HepG2 (cell line): ENCODE data around the gene BLOC1S1. TPM values are rescaled to one million over a fixed set of nuclear protein-coding genes. Genes with fewer than 3 reads are reported as not detected.

ENCODE experiments used
- BRD4 ChIP-seq: sonication (generic); formaldehyde crosslinking; IDR thresholded peaks from 2 replicates; pipeline ENCODE4 v1.4.0; 2020; ENCODE audit warnings: missing genetic modification reagents
- GLMP ChIP-seq: sonication (generic); formaldehyde crosslinking; IDR thresholded peaks from 2 replicates; pipeline ENCODE4 v1.9.0; 2021; ENCODE audit warnings: missing genetic modification reagents, mild to moderate bottlenecking, borderline replicate concordance
- HNRNPLL ChIP-seq: fragments of 200-400 bp; formaldehyde crosslinking; IDR thresholded peaks from 2 replicates; pipeline ENCODE4 v1.6.1; 2017; ENCODE audit warnings: mild to moderate bottlenecking, low read depth, low read length; ENCODE audit not compliant: poor library complexity, severe bottlenecking
- ISX ChIP-seq: sonication (generic); formaldehyde crosslinking; conservative IDR thresholded peaks from 2 replicates; pipeline ENCODE4 v1.5.0; 2020; ENCODE audit warnings: missing genetic modification reagents
- MAF1 ChIP-seq: sonication (generic); formaldehyde crosslinking; IDR thresholded peaks from 2 replicates; pipeline ENCODE4 v1.5.0; 2020; ENCODE audit warnings: missing genetic modification reagents, borderline replicate concordance
- NR1H2 ChIP-seq: sonication (generic); formaldehyde crosslinking; IDR thresholded peaks from 2 replicates; pipeline ENCODE4 v1.8.1; 2022; ENCODE audit warnings: low read depth, missing genetic modification reagents, borderline replicate concordance
- PATZ1 ChIP-seq: sonication (generic); formaldehyde crosslinking; IDR thresholded peaks from 2 replicates; pipeline ENCODE4 v1.4.0; 2020; ENCODE audit warnings: missing genetic modification reagents
- RBM22 ChIP-seq: fragments of 200-400 bp; formaldehyde crosslinking; optimal IDR thresholded peaks from 2 replicates; pipeline ENCODE3; 2017; ENCODE audit warnings: mild to moderate bottlenecking, low read length, moderate library complexity
- STAG1 ChIP-seq: sonication (generic); formaldehyde crosslinking; IDR thresholded peaks from 2 replicates; pipeline ENCODE4 v1.4.0; 2020; ENCODE audit warnings: missing genetic modification reagents
- TARDBP ChIP-seq: sonication (generic); formaldehyde crosslinking; IDR thresholded peaks from 2 replicates; pipeline ENCODE4 v1.8.0; 2022; ENCODE audit warnings: mild to moderate bottlenecking, missing genetic modification reagents
- XBP1 ChIP-seq: sonication (generic); formaldehyde crosslinking; IDR thresholded peaks from 2 replicates; pipeline ENCODE4 v1.5.0; 2020; ENCODE audit warnings: missing genetic modification reagents
- YY1 ChIP-seq: IDR thresholded peaks from 2 replicates; pipeline ENCODE4 v1.6.1; 2011; ENCODE audit warnings: low read length, low read depth, moderate library complexity, mild to moderate bottlenecking; ENCODE audit not compliant: insufficient read depth, insufficient replicate concordance
- ZFP36 ChIP-seq: fragments of 150-350 bp; IDR thresholded peaks from 2 replicates; pipeline ENCODE4 v1.6.1; 2018; ENCODE audit warnings: borderline replicate concordance, low read length, low read depth; ENCODE audit not compliant: partially characterized antibody
- ZNF230 ChIP-seq: sonication (generic); formaldehyde crosslinking; IDR thresholded peaks from 2 replicates; pipeline ENCODE4 v1.4.0; 2020; ENCODE audit warnings: mild to moderate bottlenecking, missing genetic modification reagents
- ZNF331 ChIP-seq: sonication (generic); formaldehyde crosslinking; IDR thresholded peaks from 2 replicates; pipeline ENCODE4 v1.4.0; 2020; ENCODE audit warnings: missing genetic modification reagents
- ZNF605 ChIP-seq: sonication (generic); formaldehyde crosslinking; IDR thresholded peaks from 2 replicates; pipeline ENCODE4 v1.8.0; 2022; ENCODE audit warnings: mild to moderate bottlenecking, missing genetic modification reagents
- ZNF687 ChIP-seq: sonication (generic); formaldehyde crosslinking; IDR thresholded peaks from 2 replicates; pipeline ENCODE4 v1.5.1; 2020; ENCODE audit warnings: mild to moderate bottlenecking, missing genetic modification reagents, moderate library complexity
- polyA plus RNA-seq, 8 experiments: library from polyadenylated mRNA; depleted of rRNA in 3 of 8; stranded (reverse) in 7 of 8; unstranded in 1 of 8; fragments of >200 nt; fragmentation: Illumina TruSeq in 4 of 8; extraction: Trizol in 4 of 8; gene quantifications; 2 replicates each; pipeline versions ENCODE4 v1.2.1 to v1.2.3, GENCODE V29; 2011 to 2016; ENCODE audit warnings: low read depth in 4 of 8, missing spikeins in 1 of 8, mixed read lengths in 1 of 8; ENCODE audit not compliant: insufficient read depth in 1 of 8
- total RNA-seq, 5 experiments: library from RNA; depleted of rRNA; stranded (reverse); fragments of >200 nt; fragmentation: Illumina TruSeq; extraction: Trizol; gene quantifications; 2 replicates each; pipeline ENCODE4 v1.2.3, GENCODE V29; 2016; ENCODE audit warnings: low read depth in 1 of 5
- TF ChIP-seq, protein P1 (sequence below): sonication (generic); formaldehyde crosslinking; IDR thresholded peaks from 2 replicates; pipeline ENCODE4 v1.4.0; 2020; ENCODE audit warnings: missing genetic modification reagents, borderline replicate concordance

BLOC1S1 gene
- total and polyA plus RNA-seq, 2 of the 13 experiments (the other 11 are each of a cell fraction or from before 2014, with no cell fraction given) = 55.1 to 95.3 TPM

DNA sequence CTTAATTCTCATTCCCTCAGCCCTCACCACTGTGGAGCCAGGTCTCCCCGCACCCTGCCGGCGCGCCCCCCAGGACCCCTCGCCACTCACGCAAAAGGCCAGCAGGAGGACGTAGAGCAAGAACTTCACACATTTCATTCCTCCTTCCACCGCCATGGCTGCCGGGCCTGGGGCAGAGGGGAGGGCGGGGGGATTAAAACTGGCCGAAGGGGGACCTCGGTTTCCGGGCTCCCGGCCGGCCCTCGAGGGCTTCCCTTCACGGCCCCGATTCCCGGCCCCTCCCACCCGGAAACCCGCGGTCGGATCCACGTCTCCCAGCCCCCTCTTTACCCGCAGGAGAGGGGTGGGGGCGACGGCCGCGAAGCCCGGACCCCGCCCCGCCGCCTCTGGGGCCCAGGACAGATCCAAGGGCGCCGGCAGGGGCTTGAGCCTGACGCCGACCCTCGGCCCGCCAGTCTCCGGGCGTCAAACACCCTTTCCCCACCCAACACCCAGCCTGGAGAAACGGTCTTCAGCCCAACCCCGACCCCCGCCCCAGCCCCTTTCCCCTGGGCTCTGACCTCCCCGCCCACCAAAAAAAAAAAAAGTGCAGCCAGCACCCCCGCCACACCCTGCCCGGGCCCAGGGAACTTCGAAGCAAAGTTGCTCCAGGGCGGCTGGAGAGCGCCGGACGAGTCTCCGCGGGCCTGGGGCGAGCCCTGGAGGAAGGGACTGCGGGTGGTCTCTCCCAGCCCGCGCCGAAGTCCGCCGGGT, 12.5 kb downstream of the BLOC1S1 start (continued):
- TF ChIP-seq, protein P1, sequence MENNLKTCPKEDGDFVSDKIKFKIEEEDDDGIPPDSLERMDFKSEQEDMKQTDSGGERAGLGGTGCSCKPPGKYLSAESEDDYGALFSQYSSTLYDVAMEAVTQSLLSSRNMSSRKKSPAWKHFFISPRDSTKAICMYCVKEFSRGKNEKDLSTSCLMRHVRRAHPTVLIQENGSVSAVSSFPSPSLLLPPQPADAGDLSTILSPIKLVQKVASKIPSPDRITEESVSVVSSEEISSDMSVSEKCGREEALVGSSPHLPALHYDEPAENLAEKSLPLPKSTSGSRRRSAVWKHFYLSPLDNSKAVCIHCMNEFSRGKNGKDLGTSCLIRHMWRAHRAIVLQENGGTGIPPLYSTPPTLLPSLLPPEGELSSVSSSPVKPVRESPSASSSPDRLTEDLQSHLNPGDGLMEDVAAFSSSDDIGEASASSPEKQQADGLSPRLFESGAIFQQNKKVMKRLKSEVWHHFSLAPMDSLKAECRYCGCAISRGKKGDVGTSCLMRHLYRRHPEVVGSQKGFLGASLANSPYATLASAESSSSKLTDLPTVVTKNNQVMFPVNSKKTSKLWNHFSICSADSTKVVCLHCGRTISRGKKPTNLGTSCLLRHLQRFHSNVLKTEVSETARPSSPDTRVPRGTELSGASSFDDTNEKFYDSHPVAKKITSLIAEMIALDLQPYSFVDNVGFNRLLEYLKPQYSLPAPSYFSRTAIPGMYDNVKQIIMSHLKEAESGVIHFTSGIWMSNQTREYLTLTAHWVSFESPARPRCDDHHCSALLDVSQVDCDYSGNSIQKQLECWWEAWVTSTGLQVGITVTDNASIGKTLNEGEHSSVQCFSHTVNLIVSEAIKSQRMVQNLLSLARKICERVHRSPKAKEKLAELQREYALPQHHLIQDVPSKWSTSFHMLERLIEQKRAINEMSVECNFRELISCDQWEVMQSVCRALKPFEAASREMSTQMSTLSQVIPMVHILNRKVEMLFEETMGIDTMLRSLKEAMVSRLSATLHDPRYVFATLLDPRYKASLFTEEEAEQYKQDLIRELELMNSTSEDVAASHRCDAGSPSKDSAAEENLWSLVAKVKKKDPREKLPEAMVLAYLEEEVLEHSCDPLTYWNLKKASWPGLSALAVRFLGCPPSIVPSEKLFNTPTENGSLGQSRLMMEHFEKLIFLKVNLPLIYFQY (CRISPR knock-in tag) = no peak
- no peak for TF ChIP-seq ISX (CRISPR knock-in tag)
- TF ChIP-seq HNRNPLL = peak; percentile 26
- no peak for TF ChIP-seq MAF1 (CRISPR knock-in tag)
- no peak; the same call in 1 of the 2 replicates for TF ChIP-seq ZNF605 (CRISPR knock-in tag)
- peak; percentile 57 for TF ChIP-seq ZNF687 (CRISPR knock-in tag)
- TF ChIP-seq XBP1 (CRISPR knock-in tag) = no peak
- TF ChIP-seq ZFP36 = no peak
- TF ChIP-seq RBM22 = no peak
- TF ChIP-seq NR1H2 (CRISPR knock-in tag) = no peak
- TF ChIP-seq TARDBP (CRISPR knock-in tag) = no peak
- TF ChIP-seq BRD4 (CRISPR knock-in tag) = no peak
- peak; percentile 67 for TF ChIP-seq PATZ1 (CRISPR knock-in tag)
- TF ChIP-seq ZNF230 (CRISPR knock-in tag) = no peak
- TF ChIP-seq YY1 = peak; percentile 46
- no peak for TF ChIP-seq STAG1 (CRISPR knock-in tag)
- no peak for TF ChIP-seq GLMP (CRISPR knock-in tag)
- no peak for TF ChIP-seq ZNF331
